ENCODE measurements around the gene PIN4.
"Not testable (repeated sequence)": the region's sequence is repeated elsewhere in the genome, so short reads cannot be mapped to it uniquely, and the experiment has no call there.

PIN4 gene

DNA sequence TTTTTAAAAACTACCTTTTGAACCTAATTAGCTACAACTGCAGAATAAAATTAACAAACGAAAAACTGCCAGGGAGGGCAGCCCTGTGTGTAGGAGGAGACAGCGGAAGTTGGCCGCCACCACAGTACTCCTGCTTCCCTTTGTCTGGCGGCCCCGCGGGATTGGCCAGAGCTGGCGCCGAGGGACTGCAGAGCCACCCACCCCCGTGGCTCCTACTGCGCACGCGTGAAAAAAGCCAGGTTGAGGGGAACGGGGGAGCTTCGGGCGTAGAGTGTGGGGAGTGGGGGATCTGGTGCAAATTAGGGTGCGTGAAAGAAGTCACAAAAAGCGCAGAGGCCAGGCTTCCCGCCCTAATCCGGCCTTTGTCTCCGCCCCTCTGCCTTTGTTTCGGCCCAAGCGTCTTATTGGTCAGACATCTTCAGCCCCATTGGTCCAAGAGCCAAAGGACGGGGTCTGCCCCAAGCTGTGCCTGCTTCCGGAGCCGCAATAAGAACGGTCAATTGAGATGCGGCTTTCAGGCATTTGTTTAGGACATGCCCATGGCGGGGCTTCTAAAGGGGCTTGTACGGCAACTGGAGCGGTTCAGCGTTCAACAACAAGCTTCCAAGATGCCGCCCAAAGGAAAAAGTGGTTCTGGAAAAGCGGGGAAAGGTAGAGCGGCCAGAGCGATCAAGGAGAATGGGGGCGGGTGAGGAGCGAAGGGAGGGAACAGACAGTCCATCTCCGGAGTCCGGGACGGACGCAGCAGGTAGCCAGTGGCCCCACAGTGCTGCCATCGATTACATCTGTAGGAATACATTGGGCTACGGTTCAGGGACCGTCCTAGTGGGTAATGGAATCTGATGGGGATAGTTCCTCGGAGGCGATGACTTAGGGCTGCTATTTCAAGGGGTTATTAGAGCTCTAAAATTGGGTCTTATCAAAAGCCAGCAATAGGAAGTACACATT is at the start of gene PIN4:
Gene PIN4, plus strand, starts transcription at position 580 of the 948 bp plus-strand sequence. Its CDS starts 29 bp downstream, at position 609.
- DNase-seq (ENCODE audit: low read depth, low spot score), result peak; percentile 100

DNA sequence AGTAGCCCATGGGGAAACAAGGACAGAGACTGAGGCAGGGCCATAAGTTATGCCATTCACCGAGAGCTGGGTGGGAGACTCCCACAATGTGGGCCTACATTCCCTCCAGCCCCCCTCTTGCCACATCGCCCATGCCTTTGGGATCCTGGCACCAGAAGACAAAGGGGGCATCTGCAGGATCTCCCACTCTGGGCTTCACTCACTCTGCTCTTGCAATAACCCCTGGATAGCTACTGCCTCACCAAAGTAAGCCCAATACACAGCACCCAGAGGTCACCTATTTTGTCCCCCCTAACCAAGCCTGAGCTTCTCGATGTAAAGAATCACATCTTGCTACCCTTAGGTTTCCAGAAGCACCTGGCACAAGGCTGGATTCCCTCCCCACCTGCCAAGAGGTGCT is 49.1 kb upstream of the PIN4 start:
- DNase-seq (ENCODE audit: low read depth, low spot score), result no peak

DNA sequence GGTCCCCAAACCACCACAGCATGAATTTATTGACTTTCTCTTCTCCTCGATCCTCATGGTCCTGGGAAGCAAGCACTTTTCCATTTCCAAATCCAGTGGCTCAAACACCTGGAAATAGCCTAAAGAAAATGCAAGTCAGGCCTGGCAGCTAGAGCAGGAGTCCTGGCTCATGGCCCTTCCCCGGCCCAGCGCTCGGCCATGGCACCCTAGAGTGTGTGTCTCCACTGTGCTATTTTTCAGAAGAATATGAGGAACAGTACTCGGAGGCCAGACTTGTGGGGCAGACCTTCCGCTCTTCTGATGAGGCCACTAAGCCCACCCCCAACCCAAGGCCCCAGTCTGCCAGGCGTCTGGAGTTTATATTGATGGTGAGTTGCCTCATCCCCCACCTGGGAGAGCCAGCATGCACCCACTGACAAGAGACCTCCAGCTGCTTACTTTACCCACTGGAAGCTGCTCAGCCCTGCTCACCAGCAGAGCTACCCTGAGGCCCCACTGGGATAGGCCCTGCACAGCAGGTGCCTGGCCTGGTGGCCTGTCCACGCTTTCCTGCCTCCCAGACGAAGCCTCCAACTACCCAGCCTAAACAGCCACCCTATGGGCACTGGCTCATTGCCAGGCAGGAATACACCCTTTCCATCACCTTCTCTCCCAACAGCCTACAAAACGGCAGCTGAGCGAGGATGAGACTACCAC is 47.6 kb upstream of the PIN4 start:
- no peak for DNase-seq (ENCODE audit: low read depth, low spot score)

DNA sequence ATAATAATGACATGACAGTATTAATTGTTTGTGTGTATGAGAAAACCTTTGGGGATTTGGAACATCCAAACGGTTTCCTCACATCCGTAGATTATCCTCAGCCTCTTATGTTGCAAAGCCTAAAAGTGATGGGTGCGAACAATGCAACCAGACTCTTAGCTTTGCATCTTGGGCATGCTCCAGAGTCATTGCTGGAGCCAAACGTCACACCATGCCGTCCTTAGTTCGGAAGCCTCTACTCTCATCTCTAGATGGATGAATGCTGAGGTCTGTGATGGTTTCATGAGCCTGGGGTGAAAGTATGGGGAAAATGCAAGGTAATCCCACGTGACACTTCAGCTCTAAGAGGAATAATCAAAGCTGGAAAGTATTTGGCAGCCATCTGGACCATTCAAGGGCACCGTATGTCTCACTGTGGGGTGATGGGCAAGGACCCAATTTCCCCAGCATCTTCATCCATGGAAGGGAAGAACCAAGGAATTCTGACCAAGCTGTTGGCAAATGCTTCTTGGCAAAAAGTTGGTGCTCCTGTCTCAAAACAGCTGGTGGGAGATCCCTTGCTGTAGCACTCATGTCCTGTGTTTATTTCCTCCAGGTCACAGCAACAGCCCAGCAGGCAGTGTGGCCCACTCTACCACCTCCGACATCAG is 43.6 kb upstream of the PIN4 start:
- no peak for DNase-seq (ENCODE audit: low read depth, low spot score)

DNA sequence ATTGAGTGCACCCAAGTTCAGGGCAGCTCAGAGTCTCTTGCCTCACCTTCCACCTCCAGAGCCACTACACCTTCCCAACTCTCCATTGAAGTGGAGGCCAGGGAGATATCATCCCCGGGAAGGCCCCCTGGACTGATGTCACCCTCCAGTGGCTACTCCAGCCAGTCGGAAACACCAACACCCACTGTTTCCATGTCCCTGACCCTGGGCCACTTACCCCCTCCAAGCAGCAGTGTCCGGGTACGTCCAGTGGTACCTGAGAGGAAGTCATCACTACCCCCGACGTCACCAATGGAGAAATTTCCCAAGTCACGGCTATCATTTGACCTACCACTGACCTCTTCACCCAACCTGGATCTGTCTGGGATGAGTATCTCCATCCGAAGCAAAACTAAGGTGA is 42.0 kb upstream of the PIN4 start:
- DNase-seq (ENCODE audit: low read depth, low spot score), result no peak

DNA sequence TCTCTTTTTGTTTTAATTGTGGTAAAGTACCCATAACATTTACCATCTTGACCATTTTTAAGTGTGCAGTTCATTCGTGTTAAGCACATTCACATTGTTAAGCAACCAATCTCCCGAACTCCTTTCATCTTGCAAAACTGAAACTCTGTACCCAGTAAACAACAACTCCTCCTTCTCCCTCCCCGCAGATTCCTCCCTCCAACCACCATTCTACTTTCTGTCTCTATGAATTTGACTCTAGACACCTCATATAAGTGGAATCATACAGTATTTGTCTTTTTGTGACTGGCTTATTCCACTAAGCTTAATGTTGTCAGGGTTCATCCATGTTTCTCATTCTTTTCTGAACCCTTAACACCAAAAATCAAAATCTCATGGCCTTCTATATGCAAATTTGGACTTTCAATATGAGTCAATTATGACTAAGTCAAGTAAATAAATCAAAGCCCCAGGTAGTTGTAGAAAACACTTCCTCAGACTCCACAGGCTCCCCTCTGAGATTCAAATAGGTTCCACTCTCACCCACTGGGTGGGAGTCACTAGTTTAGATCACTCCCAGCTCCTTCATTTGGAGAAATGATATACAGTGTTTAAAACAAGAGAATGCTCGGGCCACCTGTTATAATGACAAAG is 40.1 kb upstream of the PIN4 start:
- no peak for DNase-seq (ENCODE audit: low read depth, low spot score)

DNA sequence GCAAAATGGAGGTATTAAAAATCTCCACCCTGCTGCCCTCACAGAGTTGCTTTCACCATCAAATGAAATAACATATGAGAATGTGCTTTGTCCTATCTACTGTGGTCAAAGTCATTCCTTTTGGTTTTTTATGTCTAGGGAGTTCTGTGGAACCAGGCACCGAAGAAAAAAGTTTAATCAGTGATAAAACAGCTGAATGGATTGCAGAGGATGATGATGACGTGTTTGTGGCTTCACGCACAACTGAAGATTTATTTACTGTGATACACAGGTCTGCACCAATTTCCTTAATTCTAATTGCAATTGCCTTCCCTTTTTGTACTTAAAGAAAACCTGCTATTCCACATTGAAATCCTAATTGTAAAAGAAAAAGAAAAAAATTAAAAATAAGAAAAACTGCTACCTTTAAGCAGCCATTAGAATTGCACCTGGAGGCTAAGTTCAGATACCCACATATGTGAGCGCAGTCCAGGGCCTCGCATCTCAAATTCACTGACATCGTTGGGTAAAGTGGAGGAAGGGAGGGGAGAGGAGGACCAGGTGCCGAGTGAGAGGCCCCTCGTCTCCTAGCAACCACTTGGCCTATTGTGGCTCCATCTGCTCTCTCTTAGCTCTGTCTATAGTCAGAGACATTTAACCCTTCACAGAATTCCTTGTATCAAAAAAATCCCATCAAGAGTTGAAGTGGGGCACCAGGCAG is 39.3 kb upstream of the PIN4 start:
- DNase-seq (ENCODE audit: low read depth, low spot score), result no peak

DNA sequence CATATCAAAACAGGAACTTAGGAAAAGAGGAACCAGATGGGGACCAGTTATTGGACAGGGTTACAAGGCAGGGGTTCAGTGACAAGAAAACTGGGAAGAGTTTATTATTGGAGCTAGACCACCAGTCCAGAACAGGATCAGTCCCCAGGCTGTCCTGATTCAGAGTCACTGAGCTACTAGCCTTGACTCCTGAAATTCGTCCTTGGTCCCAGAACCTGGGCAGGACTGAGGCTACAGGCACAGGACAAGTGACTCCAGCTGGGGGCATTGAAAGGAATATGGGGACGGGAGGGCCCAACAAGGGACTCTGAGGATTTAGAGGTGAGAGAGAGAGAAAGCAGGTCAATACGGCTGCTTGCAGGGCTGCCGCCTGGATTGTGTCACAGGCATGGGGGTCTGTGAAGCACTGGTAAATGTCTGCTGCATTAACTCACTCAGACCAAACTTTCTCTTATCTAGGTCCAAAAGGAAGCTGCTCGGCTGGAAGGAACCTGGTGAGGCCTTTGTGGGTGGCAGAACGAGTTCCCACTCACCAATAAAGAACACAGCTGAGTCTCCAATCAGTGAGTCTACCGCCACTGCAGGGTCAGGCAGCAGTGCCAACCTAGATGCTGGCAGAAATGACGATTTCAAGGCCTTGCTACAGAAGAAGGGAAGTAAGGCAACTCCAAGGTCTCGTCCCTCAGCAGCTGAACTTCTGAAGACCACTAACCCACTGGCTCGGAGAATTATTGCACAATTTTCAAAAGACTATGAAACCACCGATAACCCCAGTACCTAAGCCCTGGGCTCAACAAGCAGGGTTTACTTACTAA is 38.6 kb upstream of the PIN4 start:
- DNase-seq (ENCODE audit: low read depth, low spot score), result no peak

DNA sequence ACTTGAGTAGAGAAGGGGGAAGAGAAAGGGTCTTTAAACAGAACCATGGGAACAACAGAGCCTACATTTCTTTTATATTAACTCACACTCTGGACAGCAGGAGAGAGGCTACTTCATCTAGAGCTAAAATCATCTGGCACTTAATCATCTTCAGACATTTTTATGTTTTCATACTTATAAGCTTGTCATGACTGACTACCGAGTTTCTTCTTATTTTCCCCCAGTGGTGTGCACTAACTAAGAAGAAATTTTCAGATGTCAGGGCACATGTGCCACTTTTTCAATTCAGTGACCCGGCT is 38.0 kb upstream of the PIN4 start:
- DNase-seq (ENCODE audit: low read depth, low spot score), result no peak

DNA sequence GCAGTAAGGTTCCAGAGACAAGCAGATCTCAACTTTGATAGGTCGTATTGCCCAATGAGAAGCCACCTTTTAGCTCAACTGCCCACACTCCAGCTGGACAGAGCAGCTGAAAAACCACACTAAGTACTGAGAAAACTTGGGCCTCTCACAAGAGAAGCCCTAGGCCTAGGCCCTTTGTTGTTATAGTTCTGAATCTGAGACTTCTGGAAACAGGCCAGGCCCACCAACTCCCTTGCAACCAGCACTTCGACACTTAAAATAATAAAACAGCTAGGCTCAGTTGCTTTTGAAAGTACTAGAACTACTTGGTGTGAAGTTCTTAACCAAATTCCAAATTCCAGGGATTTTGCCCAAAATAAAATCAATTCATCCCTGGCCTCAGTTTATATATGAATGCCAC is 36.4 kb upstream of the PIN4 start:
- DNase-seq (ENCODE audit: low read depth, low spot score), result no peak

DNA sequence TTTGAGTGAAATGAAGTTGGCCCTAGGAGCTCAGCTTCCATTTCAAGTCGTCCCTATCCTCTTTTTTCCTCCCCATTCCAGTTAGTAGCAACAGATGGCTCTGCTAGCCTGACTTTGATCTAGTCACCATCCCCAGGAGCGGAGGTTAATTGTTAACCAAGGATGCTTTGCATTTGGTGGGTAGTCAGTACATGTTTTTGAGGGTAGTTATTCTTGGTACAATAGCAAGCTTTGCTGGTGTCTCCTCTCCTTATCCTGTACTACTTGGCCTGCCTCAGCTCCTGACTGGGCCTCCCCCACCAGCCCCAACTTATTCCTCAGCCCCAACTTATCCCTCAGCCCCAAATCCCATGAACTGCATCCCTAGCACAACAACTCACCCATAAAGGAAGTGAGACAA is 35.0 kb upstream of the PIN4 start:
- DNase-seq (ENCODE audit: low read depth, low spot score), result no peak

DNA sequence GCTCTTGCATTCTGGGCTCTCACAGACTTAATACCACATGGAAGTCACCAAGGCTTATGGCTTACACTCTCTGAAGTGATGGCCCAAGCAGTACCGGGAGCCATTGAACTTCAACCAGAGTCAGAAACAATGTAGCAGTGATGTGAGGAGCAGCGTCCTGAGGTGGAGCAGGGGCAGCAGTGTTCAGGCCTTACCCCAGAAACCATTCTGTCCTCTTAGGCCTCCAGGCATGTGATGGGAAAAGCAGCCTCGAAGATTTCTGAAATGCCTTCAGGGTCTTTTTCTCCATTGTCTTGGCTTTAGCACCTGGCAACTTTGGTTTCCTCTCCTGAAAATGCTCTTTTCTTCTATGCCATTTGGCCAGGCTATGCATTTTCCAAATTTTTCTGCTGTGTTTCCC is 22.8 kb upstream of the PIN4 start:
- no peak for DNase-seq (ENCODE audit: low read depth, low spot score)

DNA sequence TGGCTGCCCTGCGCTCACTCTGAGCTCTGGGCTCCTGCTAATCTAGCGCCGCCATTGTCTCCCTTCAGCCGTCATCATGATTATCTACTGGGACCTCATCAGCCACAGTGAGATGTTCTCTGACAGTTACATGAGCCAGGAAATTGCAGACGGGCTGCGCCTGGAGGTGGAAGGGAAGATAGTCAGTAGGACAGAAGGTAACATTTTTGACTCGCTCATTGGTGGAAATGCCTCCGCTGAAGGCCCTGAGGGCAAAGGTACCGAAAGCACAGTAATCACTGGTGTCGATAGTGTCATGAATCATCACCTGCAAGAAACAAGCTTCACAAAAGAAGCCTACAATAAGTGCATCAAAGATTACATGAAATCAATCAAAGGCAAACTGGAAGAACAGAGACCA is 21.8 kb upstream of the PIN4 start:
- no peak for DNase-seq (ENCODE audit: low read depth, low spot score)

DNA sequence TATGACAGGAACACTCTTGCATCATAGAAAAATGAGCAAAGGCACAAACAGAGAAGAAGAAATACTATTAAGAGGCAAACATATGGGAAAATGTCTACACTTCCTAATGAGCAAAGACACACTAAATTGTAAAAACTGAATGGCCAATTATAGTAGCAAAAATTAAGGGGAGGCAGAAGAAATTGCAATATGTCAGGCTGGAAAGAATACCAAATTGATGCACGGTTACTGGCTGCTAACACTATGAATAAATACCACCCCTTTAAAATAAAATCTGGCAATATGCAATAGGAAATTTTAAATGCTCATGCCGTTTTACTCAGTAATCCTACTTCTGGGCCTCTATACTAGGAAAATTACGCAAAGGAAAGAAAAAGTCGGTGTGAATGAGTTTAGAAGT is 16.0 kb upstream of the PIN4 start:
- no peak for DNase-seq (ENCODE audit: low read depth, low spot score)

DNA sequence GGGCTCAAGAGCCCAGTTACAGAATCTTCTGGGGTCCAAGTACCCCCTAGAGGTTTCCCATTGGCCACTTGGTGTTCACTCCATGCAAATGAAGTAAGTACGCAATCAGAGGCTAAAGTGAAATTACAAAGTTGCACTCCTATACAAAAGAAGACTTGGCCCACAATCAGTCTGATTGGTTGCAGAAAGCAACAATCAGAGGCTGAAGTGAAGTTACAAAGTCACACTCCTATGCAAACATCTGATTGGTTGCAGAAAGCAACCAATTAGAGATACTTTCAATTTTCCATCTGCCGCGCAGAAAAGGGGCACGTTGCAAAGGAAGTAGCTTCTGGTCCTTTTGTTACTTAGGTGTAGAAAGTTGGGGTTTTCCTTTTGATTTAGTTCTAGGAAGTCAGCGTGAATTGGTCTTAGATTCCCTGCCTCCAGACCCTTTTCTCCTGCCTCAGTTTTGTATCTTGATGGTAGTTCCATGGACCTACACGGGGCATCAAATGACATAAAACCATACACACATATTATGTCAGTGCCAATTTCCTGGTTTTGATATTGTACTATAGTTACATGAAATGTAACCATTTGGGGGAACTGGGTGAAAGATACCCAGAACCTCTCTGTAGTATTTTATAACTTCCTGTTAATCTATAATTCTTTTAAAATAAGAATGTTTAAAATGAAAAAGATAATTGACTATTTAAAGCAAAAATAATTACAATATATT is 12.4 kb upstream of the PIN4 start:
- DNase-seq (ENCODE audit: low read depth, low spot score), result no peak

DNA sequence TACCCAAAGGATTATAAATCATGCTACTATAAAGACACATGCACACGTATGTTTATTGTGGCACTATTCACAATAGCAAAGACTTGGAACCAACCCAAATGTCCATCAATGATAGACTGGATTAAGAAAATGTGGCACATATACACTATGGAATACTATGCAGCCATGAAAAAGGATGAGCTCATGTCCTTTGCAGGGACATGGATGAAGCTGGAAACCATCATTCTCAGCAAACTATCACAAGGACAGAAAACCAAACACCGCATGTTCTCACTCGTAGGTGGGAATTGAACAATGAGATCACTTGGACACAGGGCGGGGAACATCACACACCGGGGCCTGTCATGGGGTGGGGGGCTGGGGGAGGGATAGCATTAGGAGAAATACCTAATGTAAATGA is 5.3 kb upstream of the PIN4 start:
- not testable (repeated sequence) for DNase-seq (ENCODE audit: low read depth, low spot score)

DNA sequence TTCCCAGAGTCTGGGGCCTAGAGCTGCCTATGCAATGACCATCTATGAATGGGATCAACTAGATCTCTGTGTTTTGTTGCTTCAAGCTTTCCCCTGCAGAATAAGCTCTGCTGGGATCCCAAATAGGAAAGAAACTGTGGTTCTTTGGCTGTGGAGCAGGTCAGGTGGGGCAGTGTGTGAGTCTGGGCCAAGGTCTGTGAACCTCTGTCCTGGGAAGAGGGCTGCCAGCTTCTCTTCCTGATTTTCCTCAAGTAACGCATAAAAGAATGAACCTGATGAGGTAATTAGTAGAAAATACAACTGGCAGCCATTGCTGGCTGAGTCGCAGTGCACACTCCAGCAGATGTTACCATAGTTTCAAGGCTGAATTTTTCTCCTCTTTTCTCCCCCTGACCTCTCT is 4.6 kb upstream of the PIN4 start:
- DNase-seq (ENCODE audit: low read depth, low spot score), result no peak

DNA sequence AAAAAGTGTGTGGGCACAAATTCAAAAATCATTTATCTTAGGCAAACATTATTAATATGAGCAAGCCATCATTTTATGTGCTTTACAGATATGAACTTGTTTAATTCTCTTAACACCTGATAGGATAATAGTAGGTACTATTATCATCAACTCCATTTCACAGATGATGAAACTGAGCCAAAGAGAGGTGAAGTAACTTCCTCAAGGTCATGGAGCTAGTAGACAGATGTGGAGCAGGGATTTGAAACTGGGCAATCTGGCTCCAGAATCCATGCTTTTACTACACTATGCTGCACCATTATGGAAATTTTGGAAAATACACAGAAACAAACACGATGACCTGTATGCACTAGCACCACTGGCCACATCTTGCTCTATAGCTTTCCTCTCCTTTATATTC is 1.0 kb upstream of the PIN4 start:
- DNase-seq (ENCODE audit: low read depth, low spot score), result no peak

DNA sequence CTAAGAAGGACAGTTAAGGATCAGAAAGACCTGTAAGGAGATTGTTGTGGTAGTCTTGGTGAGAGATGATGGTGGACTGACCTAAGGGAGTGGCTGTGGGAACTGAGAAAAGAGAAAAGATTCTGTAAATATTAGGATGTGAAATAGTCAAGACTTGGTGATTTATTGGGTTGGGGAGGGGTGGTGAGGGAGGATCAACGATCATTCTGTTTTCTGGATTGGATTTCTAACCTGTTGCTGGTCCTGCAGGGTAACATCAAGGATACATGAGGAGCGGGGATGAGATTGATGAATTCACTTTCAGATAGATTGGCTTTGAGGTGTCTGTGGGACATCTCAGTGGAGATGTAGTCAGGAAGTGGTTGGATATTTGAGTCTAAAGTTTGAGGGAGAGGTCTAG is 1.4 kb downstream of the PIN4 start:
- no peak for DNase-seq (ENCODE audit: low read depth, low spot score)
